HG02970 (cell line): ENCODE results near the gene SDHA.

Experiments used
- ATAC-seq: cut with Tn5 transposase; IDR thresholded peaks from one replicate; pipeline ENCODE4 v1.9.1; 2021; ENCODE audit warnings: mild to moderate bottlenecking, moderate library complexity, moderate number of reproducible peaks; ENCODE audit not compliant: unreplicated experiment, low FRiP score

Gene SDHA

DNA sequence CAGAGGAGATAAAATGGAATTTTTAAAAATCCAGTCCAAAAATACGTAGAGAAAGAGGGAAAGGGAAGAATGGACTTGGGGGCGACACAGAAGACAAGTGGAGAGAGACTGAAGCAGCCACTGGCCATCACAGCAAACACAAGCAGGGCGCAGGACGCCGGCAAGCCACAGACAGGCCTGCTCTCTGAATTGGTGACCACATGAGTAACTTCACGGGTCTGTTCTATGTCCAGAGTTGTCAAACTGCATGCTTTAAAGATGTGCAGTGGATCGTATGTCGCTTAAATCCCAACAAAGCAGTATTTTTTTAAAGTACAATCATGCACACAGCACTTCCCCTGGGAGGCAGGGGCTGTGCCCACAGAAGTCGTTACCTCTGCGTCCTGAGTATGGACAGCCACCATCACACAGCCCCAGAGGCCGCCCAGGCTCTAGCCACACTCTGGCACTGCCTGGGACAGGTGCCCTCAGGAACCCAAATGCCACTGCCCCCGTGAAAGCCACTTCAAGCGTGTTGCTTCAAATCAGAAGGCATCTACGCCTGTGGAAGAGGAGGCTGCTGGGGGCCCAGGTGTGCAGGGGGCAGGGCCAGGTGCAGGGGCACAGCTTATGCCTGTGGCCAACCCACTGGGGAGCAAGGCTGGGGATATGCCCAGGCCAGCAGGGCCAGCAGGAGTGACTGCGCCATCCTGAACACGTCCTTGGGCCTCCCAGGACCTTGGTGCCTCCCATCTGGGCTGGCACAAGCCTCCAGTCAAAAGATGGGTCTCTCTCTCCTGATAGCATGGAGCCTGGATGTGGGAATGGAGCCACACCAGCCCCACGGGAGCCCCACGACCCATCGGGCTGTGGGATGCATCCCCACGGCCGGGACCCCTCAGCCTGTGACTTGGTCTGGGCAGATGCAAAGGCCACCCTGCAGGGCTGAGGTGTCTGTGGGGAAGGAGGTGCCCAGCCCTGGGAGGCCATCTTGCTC is 32.7 kb upstream of the SDHA start:
- no peak for ATAC-seq

DNA sequence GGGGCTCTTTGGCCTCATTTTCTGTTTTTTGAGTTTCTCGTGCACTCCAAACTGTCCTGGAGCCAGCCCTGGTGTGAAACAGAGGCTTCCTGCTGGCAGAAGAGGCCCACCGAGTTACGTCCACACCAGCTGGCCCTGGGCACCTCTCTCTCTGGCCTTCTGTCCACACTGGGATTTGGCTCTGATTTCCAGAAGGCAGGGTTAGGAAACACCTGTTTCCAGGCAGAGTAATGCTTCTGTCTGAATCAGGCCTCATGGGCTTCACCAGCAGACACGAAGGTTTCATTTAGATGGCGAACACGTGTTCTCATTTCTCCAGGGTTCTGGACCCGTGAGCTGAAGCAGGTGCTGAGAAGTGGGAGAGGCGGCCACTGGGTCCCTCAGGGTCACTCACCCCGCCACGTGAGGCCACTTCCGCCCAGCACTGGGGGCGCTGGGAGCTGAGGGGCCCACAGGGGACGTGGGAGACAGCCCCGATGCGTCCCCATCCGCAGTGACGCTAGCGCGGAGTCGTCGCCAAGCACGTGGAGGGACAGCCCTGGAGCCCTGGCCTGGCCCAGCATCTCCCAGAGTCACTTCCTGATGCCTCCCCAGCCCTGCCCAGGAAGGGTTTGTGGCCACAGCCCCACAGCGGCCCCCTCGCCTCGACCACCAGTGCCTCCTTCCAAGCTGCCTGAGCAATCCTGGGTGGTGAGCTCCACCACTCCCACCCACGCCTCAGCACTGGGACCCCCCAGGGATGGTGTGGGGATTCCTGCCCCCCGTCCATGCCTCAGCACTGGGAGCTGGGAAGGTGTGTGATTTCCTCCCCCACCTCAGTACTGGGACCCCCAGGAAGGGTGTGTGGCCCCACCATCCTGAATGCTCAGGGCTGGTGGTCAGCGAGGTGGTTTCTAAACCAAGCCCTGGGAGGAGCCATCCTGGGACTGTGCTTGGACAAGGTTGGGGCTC is 31.8 kb upstream of the SDHA start:
- ATAC-seq: no peak

DNA sequence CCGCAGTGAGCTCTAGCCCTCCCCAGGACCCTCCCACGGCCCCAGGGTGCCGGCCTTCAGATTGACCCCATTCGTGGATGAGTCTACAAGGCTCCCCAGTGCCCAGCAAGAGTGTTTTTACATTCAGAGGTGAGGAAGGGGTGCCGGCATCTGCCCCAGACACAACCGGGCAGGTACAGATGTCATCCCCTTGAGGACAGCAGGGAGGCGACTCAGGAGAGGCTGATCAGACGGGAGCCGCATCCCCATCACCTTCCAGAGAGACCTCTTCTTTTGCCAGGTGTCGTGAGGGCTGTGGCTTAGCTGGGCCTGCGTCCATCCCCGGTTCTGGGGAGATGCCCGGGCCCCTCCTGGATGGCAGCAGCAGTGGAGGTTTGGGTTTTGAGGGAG is 31.1 kb upstream of the SDHA start:
- no peak for ATAC-seq

DNA sequence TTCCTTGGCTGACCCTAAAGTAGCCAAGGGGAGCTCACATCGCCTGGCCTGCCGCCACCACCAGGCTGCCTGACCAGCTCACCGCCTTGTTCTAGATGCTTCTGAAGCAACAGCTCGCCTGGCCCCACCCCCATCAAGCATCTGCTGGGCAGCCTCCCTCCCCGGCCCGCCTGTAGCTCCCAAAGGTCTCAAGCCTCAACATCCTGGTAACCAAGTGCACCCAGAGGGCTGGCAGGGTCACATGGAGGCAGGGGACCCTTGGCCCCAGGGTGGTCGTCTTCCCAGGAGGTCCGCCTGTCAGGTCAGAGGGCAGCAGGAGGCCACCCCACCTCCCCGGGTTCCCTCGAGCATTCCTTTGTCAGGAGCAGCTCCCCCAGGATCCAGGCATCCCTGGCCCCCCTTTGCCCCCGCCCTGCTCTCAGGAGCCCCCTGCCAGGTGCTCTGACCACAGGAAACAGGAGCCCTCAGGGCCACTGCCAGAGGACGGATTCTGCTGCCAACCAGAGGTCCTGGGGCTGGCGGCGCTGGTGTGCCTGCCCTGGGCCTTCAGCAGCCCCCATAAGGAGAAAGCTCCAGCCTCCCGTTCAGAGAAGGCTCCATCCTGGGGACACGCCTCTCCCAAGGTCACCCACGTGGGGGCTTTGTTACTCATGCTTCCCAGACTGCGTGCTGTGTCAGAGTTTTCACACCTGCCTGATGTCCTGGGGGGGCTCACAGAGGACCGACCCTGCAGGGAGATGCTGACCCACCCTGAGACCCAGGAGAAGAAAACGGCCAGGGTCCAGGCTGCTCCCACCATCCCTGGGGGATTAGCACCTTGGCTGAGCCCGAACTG is 30.3 kb upstream of the SDHA start:
- no peak for ATAC-seq

DNA sequence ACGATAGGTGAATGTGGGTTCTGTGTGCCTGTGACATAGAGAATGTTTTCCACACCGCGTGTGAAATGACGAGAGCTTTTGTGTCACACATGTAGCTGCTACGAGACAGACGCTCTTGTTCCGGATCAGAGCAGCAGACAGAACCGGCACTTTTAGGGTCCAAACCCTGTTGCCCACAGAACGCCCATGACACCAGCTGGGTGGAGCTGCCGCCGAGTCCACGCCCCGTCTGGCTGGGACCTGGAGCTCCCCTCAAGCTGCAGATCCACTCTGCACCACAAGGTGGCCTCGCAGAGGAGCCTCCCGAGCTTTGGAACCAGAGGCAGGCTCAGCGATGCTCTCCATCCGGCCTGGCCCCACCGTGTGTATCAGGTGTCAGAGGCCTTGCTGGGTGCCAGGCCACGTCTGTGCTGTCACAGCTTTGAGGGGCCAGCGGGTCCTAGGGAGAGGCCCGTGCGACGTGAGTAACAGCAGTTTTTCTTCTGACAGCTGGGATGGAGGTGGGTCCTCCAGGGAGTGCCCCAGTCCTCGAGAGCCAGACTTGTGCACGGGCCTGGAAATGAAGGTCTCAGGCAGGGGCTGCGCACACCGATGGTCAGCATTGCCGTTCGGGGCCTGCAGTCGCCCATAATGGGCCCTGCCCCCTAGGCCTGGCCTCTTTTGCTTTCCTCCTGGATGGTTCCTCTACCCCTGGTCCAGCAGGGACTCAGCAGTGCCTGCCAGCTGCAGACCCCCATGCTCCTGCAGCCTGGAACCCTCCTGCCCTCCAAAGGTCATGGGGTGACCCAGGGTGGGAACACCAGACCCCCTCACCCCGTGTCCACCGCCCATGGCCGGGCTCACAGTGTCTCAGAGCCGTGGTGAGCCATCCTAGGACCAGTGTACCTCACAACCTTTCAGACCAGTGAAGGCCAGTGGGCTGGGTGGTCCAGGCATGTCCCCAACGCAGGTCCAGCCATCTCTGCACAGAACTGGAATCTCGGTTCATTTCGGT is 29.3 kb upstream of the SDHA start:
- peak; percentile 57 for ATAC-seq

DNA sequence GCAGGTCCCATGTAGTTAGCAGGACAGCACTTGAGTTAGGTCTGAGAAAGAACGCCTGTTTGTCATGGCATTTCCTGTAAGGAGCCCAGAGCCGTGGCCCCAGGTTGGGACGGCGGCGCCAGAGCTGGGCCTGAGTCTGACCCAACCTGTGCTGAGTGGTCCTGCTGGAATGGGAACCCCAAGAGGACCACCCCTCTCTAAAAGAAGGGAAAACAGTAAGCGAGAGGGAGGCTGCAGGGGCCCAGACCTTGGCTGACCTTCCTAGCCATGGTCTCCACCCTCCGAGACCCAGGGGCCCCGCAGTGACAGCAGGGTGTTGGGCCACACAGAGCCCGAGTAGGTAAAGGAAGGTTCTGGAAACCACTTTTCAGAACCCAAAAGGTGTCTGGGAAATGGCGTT is 28.6 kb upstream of the SDHA start:
- no peak for ATAC-seq

DNA sequence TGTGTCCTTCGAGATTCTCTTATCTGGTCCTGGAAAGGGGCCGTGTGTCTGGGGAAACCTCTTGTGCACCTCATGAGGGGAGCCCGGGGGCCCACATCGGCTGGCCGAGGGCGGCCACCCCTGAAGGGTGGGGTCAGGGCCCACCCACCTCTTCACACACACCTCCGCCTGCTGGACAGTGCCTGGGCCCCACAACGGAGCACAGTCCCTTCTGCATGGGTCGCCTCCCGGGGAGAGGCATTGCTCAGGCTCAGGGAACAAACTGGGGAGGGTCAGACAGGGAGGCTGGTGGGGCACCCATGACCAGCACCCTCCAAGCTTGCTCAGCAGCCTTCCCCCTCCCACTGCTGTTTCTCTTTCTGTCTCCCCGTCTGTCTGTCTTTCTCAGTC is 28.1 kb upstream of the SDHA start:
- no peak for ATAC-seq

DNA sequence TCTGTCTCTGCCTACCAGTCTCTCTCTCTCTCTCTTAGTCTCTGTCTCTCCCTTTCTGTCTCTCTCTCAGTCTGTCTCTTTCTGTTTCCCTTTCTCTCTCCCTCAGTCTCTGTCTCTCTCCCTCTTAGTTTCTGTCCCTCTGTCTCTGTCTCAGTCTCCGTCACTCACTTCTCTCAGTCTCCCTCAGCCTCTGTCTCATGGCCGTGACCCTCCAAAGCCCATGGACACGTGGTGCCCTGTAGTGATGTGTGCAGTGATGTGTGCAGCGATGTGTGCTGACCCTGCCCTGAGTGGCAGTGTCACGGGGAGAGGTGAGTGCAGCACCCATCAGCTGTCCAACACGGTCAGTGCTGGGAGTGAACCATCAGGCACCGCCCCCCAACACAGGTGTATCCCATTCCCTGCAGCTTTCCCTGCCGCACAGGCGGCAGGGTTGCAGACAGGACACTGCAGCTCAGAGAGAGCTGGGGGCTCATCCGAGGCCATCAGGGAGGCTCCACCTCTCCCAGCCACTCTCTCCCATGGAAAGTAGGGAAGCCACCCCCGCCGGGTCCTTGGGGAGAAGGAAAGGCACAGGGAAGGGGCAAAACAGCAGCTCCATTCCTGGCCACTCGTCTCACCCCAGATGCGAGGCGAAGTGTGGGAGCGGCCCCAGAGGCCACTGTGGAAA is 27.6 kb upstream of the SDHA start:
- no peak for ATAC-seq

DNA sequence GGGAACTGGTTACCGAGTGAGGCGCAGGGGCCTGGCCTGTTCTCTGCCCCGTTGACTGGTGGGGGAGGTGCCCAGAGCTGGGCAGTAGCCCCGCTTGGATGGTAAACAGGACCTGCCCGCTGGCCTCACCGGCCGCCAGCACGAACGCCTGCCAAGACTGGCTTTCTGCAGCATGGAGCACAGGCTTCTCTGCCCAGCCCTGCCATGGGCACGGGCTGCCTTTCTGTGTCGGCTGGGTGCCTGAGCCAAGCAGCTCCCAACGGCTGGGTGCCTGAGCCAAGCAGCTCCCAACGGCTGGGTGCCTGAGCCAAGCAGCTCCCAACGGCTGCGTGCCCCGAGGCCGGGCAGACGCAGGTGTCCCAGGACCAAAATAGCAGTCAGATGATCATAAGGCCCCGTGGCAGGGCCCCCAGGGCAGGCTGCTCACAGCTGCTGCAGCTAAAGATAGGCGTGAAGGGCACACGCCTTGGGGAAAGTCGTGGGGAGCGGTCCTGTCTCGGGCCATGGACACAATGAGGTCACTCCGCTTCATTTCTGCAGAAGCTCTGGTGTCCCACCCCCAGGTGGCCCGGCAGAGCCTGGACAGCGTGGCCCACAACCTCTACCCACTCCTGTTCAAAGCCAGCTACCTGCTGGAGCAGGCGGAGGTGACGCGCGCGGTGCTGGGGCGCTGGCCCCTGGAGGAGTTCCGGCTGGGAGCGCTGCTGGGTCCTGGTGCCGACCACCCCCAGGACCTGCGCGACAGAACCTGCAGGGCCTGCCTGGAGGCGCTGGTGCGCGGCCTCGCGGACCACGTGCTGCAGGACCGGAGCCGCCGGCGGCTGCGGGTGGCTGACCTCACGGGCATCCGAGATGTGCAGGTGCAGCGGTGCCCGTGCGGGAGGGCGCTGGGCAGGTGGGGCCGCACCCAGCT is 26.8 kb upstream of the SDHA start, which contains the start of gene LRRC14B:
LRRC14B (plus strand) TSS at position 460 of the 913 bp plus-strand sequence; CDS start at position 504, 44 bp downstream.
- ATAC-seq: no peak

DNA sequence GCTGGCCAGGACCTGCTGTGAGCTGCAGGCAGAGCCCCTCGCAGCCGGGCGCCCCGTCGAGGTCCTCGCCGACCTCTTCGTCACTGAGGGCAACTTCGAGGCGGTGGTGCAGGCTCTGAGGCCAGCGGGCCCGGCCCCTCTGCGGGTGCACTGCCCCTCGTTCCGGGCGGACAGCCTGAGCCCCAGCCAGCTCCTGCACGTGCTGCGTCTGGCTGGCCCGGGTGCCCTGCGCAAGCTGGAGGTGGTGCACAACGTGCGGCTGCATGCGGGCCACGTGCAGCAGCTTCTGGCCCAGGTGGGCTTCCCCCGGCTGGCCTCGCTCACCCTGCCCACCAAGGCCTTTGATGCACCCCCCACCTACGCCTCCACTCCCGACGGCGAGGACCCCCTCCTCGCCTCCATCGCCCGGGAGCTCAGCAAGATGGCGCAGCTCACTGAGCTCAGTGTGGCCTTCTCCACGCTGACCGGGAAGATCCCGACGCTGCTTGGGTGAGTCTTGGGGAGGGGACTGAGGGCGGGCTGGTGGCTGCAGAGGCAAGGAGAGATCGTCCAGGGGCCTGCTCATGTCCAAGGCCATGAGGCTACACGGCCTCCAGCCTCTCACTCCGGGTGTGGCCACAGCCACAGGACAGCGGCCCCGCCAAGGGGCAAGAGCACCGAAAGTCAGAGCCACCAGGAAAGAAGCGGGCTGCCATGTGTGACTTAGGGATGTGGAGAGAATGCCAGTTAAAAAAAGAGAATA is 26.0 kb upstream of the SDHA start:
- ATAC-seq: no peak

DNA sequence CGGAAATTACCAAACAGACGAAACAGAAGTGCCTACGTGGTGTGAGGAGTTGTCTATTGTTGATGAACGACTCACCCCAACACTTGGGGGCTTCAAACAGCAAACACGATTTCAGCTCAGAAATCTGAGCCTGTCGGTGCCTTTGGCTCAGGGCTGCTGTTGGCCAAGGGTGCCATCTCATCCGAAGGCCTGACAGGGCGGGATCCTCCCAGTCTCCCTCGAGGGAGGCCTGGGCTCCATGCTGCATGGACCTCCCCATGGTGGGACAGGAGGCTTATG is 25.5 kb upstream of the SDHA start:
- no peak for ATAC-seq

DNA sequence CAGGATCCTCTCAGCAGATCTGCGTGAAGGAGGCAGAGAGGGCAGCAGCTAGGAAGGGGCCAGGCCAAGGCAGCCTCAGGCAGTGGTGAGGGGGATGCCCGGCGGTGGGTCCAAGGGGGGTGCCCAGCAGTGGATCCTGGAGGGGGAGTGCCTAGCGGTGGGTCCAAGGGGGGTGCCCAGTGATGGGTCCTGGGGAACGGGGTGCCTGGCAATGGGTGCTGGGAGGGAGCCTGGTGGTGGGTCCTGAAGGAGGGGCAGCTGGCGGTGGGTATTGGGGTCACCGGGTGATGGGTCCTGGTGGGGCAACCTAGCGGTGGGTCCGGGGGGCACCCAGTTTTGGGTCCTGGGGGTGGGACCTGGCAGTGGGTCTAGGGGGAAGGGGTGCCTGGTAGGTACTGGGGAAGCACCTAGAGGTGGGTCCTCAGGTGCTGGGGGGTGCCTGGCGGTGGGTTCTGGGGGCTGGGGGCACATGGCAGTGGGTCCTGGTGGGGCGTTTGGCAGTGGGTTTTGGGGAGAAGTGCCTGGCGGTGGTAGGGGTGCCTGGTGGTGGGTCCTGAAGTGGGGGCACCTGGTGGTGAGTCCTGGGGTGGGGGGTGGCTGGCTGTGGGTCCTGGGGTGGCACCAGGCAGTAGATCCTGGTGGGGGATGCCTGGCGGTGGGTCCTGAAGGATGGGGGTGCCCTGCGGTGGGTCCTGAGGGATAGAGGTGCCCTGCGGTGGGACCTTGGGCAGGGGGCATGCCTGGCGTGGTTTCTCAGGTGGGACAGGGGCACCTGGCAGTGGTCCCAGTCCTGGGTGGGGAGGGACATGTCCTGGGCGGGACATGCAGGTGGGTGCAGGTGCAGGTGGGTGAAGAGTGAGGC is 24.9 kb upstream of the SDHA start:
- no peak for ATAC-seq

DNA sequence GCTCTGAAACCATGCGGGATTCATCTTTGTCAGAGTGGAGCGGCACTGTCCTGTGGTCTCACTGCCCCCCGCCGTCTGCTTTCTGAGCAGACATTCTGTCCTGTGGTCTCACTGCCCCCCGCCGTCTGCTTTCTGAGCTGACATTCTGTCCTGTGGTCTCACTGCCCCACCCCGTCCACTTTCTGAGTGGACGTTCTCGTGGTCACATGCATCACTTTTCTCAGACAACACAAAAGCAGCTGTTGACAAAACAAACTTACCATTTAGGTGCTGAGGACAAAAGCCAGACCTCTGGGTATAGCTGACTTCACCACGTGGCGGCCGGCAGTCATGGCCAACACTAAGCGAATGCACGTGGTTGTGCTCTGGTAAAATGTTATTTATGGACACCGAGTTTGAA is 24.0 kb upstream of the SDHA start:
- ATAC-seq: no peak

DNA sequence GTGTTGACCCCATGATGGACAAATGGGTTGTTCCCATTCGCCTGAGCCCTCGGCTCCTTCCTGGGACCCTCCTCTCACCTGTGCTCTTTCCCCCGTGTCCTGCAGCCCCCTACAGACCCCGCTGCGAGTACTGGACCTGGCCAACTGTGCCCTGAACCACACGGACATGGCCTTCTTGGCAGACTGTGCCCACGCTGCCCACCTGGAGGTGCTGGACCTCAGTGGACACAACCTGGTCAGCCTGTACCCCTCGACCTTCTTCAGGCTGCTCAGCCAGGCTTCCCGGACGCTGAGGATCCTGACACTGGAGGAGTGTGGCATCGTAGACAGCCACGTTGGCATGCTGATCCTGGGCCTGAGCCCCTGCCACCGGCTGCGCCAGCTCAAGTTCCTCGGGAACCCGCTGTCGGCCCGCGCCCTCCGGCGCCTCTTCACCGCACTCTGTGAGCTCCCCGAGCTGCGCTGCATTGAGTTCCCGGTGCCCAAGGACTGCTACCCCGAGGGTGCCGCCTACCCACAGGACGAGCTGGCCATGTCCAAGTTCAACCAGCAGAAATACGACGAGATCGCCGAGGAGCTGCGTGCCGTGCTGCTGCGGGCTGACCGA is 23.4 kb upstream of the SDHA start:
- no peak for ATAC-seq

DNA sequence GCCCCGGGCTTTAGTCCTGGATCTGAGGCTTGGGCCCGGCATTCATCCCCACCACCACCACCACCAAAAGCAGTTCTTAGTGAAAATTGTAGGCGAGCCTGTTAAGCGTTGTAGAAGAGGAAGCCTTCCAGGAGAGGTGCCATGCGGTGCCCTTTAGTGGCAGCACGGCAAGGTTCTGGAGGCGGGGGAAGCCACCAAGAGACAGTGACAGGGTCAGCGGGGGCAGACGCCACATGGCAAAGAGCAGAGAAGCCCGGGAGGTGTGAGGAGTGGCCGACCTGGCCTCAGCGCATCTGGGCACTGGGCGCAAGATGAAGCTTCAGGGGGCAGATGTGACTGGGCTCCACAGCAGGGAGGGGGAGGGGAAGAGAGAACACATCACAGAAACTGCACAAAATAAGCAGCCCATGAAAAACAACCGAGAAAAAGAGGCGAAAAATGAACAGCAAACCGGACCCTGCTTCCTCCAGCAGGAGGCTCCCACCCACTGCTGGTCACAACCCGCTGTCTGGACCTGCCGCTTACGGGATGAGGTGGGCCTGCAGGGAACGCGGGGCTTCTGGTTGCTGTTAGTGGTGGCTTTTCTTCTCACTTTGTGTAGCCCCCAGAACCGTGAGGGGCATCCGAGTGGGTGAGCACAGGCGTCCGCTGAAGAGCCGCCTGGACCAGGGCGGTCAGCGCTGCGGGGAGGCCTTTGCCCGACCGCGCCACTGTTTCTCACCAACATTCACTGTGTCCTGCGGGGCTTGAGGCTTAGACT is 22.5 kb upstream of the SDHA start:
- ATAC-seq: no peak
